Neural progenitor cell (in vitro differentiated cells): ENCODE data around the gene LSP1.

ENCODE experiments used
- EZH2 ChIP-seq: fragments of 200-600 bp; sonication (generic); IDR thresholded peaks from 2 replicates; pipeline ENCODE4 v1.6.1; 2017; ENCODE audit warnings: antibody characterized with exemption, mild to moderate bottlenecking, moderate library complexity
- EZH2phosphoT487 ChIP-seq: fragments of 200-600 bp; sonication (generic); IDR thresholded peaks from 2 replicates; pipeline ENCODE4 v1.6.1; 2017; ENCODE audit warnings: antibody characterized with exemption
- TF ChIP-seq, protein P1 (sequence below): fragments of 200-600 bp; sonication (generic); IDR thresholded peaks from 2 replicates; pipeline ENCODE4 v1.5.1; 2017; ENCODE audit warnings: antibody characterized with exemption, mild to moderate bottlenecking

DNA sequence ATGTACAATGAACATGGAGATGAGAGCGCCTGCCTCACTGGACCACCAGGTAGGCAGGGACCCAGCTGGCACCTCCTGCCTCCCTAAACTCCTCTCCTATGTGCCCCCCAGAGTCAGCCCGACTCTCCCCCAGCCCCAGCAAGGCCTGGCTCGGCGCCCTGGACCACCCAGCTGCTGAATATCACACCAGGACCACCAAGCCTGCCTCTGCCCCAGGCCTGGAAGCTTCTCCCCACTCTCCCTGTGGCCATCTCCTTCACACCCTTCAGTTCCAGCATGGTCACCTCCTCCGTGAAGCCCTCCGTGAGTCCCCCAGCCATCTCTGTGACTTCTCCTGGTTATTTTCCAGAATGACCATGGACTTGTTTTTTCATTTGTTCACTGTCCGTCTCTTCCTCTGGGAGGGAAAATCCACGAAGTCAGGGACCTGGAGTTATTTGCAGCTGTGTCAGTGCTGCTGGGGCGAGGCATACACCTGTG, 6.4 kb upstream of the LSP1 start:
- TF ChIP-seq, protein P1, sequence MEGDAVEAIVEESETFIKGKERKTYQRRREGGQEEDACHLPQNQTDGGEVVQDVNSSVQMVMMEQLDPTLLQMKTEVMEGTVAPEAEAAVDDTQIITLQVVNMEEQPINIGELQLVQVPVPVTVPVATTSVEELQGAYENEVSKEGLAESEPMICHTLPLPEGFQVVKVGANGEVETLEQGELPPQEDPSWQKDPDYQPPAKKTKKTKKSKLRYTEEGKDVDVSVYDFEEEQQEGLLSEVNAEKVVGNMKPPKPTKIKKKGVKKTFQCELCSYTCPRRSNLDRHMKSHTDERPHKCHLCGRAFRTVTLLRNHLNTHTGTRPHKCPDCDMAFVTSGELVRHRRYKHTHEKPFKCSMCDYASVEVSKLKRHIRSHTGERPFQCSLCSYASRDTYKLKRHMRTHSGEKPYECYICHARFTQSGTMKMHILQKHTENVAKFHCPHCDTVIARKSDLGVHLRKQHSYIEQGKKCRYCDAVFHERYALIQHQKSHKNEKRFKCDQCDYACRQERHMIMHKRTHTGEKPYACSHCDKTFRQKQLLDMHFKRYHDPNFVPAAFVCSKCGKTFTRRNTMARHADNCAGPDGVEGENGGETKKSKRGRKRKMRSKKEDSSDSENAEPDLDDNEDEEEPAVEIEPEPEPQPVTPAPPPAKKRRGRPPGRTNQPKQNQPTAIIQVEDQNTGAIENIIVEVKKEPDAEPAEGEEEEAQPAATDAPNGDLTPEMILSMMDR, result no peak
- TF ChIP-seq EZH2 (no peak), EZH2phosphoT487 (no peak)
